ENCODE data around the gene CDON.

The CDON gene

GRCh38 chr11:125954123-125954944 lies 108.3 kb downstream of the CDON start:
- DNase-seq = no peak

GRCh38 chr11:125953401-125953935 lies 109.2 kb downstream of the CDON start:
- DNase-seq = no peak

GRCh38 chr11:125952973-125953372 lies 109.7 kb downstream of the CDON start:
- DNase-seq = no peak

- no peak for DNase-seq
Observed at GRCh38 chr11:125952559-125952958, 110.1 kb downstream of the CDON start.

GRCh38 chr11:125951731-125952130 lies 110.9 kb downstream of the CDON start:
- no peak for DNase-seq

GRCh38 chr11:125950696-125951651 lies 111.7 kb downstream of the CDON start:
- DNase-seq = no peak

GRCh38 chr11:125950178-125950490 lies 112.5 kb downstream of the CDON start:
- DNase-seq = no peak

- DNase-seq = no peak
Observed at GRCh38 chr11:125949271-125950177, 113.1 kb downstream of the CDON start.

GRCh38 chr11:125948278-125949051 lies 114.2 kb downstream of the CDON start:
- DNase-seq = no peak

GRCh38 chr11:125947419-125948277 lies 115.0 kb downstream of the CDON start:
- DNase-seq = no peak

GRCh38 chr11:125946712-125947418 lies 115.8 kb downstream of the CDON start:
- no peak for DNase-seq

- DNase-seq = no peak
Observed at GRCh38 chr11:125945797-125946520, 116.7 kb downstream of the CDON start, which contains the start of gene VSIG10L2. VSIG10L2 (plus strand) TSS chr11:125946044; CDS start chr11:125946056, 12 bp downstream.

- DNase-seq = no peak
Observed at GRCh38 chr11:125945011-125945796, 117.5 kb downstream of the CDON start.

- no peak for DNase-seq
Observed at GRCh38 chr11:125944350-125945010, 118.2 kb downstream of the CDON start.

GRCh38 chr11:125943661-125944349 lies 118.9 kb downstream of the CDON start:
- no peak for DNase-seq

GRCh38 chr11:125942771-125943428 lies 119.8 kb downstream of the CDON start:
- DNase-seq = no peak

Measured in CD4-positive, alpha-beta T cell treated with Interleukin-4 for 1 hour (primary cell).